Lung (tissue), 12 donors: Measurements from ENCODE around the gene ZNRF1. TPM values are rescaled to one million over a fixed set of nuclear protein-coding genes. Genes with fewer than 3 reads are reported as not detected.
A peak's percentile ranks its signal among the peaks of the same experiment; 100 is the strongest.

Experiments used
- ATAC-seq: fragments of 200-7000 bp; cut with Tn5 transposase; one replicate; pipeline ENCODE4 v1.9.1; 2020; ENCODE audit warnings: moderate number of reproducible peaks; ENCODE audit not compliant: insufficient read depth, low FRiP score
- DNase-seq, 3 donors: peaks; one replicate each; pipeline ENCODE4 v3.0.0-alpha.2; 2013 to 2017
- H3K27ac ChIP-seq, 2 donors: one replicate each; pipeline ENCODE4 v1.5.1; 2013; ENCODE audit warnings: mild to moderate bottlenecking in 2 of 2, moderate library complexity in 2 of 2, control low read depth in 1 of 2, inconsistent platforms in 1 of 2, low read depth in 1 of 2, low read length in 1 of 2
- H3K27me3 ChIP-seq, 3 donors: one replicate each; pipeline ENCODE4 v1.5.1; 2013; ENCODE audit warnings: low read length in 2 of 3; ENCODE audit not compliant: control insufficient read depth in 3 of 3, insufficient read depth in 3 of 3
- H3K36me3 ChIP-seq, 4 donors: one replicate each; pipeline ENCODE4 v1.5.1; 2013; ENCODE audit warnings: low read length in 4 of 4, mild to moderate bottlenecking in 1 of 4, moderate library complexity in 1 of 4; ENCODE audit not compliant: control insufficient read depth in 4 of 4, insufficient read depth in 4 of 4
- H3K4me1 ChIP-seq, 5 donors: one replicate each; pipeline ENCODE4 v1.5.1; 2013; ENCODE audit warnings: low read length in 5 of 5, mild to moderate bottlenecking in 2 of 5, moderate library complexity in 1 of 5; ENCODE audit not compliant: control insufficient read depth in 5 of 5, insufficient read depth in 5 of 5
- H3K4me3 ChIP-seq: one replicate; pipeline ENCODE4 v1.5.1; 2013; ENCODE audit warnings: mild to moderate bottlenecking, control low read depth, moderate library complexity
- H3K9ac ChIP-seq, 2 donors: one replicate each; pipeline ENCODE4 v1.5.1; 2013; ENCODE audit warnings: low read length in 2 of 2, control low read depth in 1 of 2; ENCODE audit not compliant: insufficient read depth in 1 of 2
- H3K9me3 ChIP-seq, 4 donors: one replicate each; pipeline ENCODE4 v1.5.1; 2013; ENCODE audit warnings: low read length in 3 of 4, mild to moderate bottlenecking in 1 of 4, moderate library complexity in 1 of 4; ENCODE audit not compliant: control insufficient read depth in 4 of 4, insufficient read depth in 3 of 4
- CTCF ChIP-seq: IDR thresholded peaks from 2 replicates; pipeline ENCODE4 v1.5.1; 2012; ENCODE audit warnings: mild to moderate bottlenecking; ENCODE audit errors: control extremely low read depth, extremely low read depth
- WGBS, 2 donors: extraction: QIAGEN DNeasy Blood & Tissue Kit; methylation state at CpG; one replicate each; pipeline ENCODE4 v1.1.7; 2013; 5-methylcytosine and 5-hydroxymethylcytosine counted together
- polyA plus RNA-seq, 2 donors: library from polyadenylated mRNA; stranded (reverse); fragments of 200-250 nt; gene quantifications; one replicate each; pipeline ENCODE4 v1.2.1, GENCODE V29; 2013
- total RNA-seq, 2 donors: library from RNA; depleted of rRNA in 1 of 2; stranded (reverse); fragments of >200 nt in 1 of 2; gene quantifications; one replicate each; pipeline ENCODE4 v1.2.1, GENCODE V29; 2014 to 2021
- donor health status: control.
- donor health status: control.
- donor health status: Bipolar disorder and iron deficiency.
- donor health status: healthy.
- donor health status: DM: yes; HTN: yes; CAD: no.

The ZNRF1 gene
- total and polyA plus RNA-seq, 4 donors, result 8.9 to 25.1 (median 16.2) TPM

GRCh38 chr16:75074304-75074793 is 75.5 kb downstream of the ZNRF1 start:
- H3K9me3 ChIP-seq, result peaks cover 0 to 4% (median 0%) of the 10 kb centered on the region in 4 donors
- H3K36me3 ChIP-seq, result no peaks in the 10 kb centered on the region
- H3K9ac ChIP-seq, result no peak overlapping the region
- no peak for ATAC-seq
- H3K4me3 ChIP-seq, result no peak overlapping the region
- no peak for DNase-seq
- TF ChIP-seq CTCF, result no peak
- H3K27me3 ChIP-seq, result no peaks in the 10 kb centered on the region
- H3K4me1 ChIP-seq, result peaks cover 0 to 19% (median 15%) of the 10 kb centered on the region in 5 donors
- WGBS, 2 donors, result 59 to 74% methylated on average over 4 of the region's 4 CpGs
- no peak overlapping the region for H3K27ac ChIP-seq

DNA sequence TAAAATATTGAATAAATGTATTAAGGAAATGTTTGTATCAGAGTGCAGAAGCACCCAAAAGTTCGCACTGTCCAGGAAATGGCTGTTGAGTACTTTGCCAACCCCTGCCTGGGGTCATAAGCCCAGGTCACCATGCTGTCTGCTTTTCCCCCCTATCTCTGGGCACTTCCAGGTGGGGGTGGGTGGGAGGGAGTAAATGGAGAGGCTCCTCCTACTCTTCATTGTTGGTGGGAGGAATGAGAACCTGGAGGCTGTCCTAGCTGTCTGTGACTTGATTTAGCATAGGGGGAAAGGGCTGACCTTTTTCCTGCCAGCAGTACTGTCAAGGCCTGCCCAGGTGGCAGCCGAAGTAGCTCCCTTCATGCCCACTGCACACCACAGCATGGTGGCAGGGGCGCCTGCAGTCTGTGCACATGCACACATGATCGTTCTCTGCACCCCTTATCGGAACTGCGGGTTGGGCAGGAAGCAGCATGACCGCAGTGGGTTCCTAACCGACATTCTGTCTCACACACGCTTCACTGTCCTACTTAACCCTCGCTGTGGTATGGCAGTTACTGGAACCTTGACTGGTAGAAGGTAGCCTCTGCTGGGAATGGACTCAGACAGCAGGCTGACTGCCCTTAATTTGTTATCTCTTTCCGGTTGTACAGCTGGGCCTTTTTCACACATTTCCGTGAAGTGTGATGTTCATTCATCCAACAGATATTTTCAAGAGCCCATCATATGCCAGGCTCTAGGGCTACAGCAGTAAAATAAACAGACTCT is 76.3 kb downstream of the ZNRF1 start:
- no peak for DNase-seq
- no peak for TF ChIP-seq CTCF
- H3K27ac ChIP-seq, result peak overlapping the region in 1 of 2 donors; percentile 58
- no peaks in the 10 kb centered on the region for H3K36me3 ChIP-seq
- no peak overlapping the region for H3K4me3 ChIP-seq
- no peak overlapping the region for H3K9ac ChIP-seq
- no peaks in the 10 kb centered on the region for H3K27me3 ChIP-seq
- WGBS, 2 donors, result 14 to 33% methylated on average over 12 of the region's 12 CpGs
- peaks cover 0 to 4% (median 0%) of the 10 kb centered on the region in 4 donors for H3K9me3 ChIP-seq
- ATAC-seq, result peak; percentile 60
- H3K4me1 ChIP-seq, result peaks cover 2 to 19% (median 9%) of the 10 kb centered on the region in 5 donors

- Histone ChIP-seq H3K36me3 (no peaks in the 10 kb centered on the region), H3K27me3 (no peaks in the 10 kb centered on the region), H3K9me3 (peaks cover 0 to 4% (median 0%) of the 10 kb centered on the region in 4 donors), H3K4me1 (peaks cover 4 to 17% (median 8%) of the 10 kb centered on the region in 5 donors), H3K9ac (no peak overlapping the region), H3K4me3 (no peak overlapping the region), H3K27ac (peak overlapping the region in 1 of 2 donors; percentile 58)
- WGBS, 2 donors, result 34 to 54% methylated on average over 3 of the region's 3 CpGs
- ATAC-seq (no peak), DNase-seq (no peak)
- no peak for TF ChIP-seq CTCF
Measured at GRCh38 chr16:75075688-75076268, 77.0 kb downstream of the ZNRF1 start.
